GM23338 (cell line): ENCODE measurements around the gene C5orf47. TPM values are rescaled to one million over a fixed set of nuclear protein-coding genes. Genes with fewer than 3 reads are reported as not detected.
A peak's percentile ranks its signal among the peaks of the same experiment; 100 is the strongest.

Experiments used
- ATAC-seq: fragments of 200-7000 bp; cut with Tn5 transposase; 3 replicates; pipeline ENCODE4 v1.9.1; 2020
- DNase-seq: peaks from one replicate; pipeline ENCODE4 v3.0.0-alpha.2; 2015; ENCODE audit warnings: low spot score
- H2AFZ ChIP-seq: fragments of 200-600 bp; sonication (generic); 2 replicates; pipeline ENCODE4 v1.8.0; 2016; ENCODE audit warnings: antibody characterized with exemption, mild to moderate bottlenecking, moderate library complexity
- H3F3A ChIP-seq: fragments of 200-600 bp; sonication (generic); replicated peaks from 2 replicates; pipeline ENCODE4 v1.8.0; 2017; ENCODE audit warnings: antibody characterized with exemption, mixed run types, low read depth
- H3K27ac ChIP-seq: fragments of 200-600 bp; sonication (generic); 2 replicates; pipeline ENCODE4 v1.6.1; 2016; ENCODE audit warnings: low read depth
- H3K27me3 ChIP-seq: fragments of 200-600 bp; sonication (generic); 2 replicates; pipeline ENCODE4 v1.8.0; 2016; ENCODE audit warnings: mild to moderate bottlenecking, mixed run types, moderate library complexity; ENCODE audit not compliant: insufficient read depth
- H3K36me3 ChIP-seq: fragments of 200-600 bp; sonication (generic); 2 replicates; pipeline ENCODE4 v1.8.0; 2016; ENCODE audit warnings: mild to moderate bottlenecking; ENCODE audit not compliant: insufficient read depth
- H3K4me1 ChIP-seq: fragments of 200-600 bp; sonication (generic); 2 replicates; pipeline ENCODE4 v1.8.0; 2016; ENCODE audit warnings: mild to moderate bottlenecking, moderate library complexity; ENCODE audit not compliant: insufficient read depth
- H3K4me2 ChIP-seq: fragments of 200-600 bp; sonication (generic); 2 replicates; pipeline ENCODE4 v1.7.1; 2017; ENCODE audit warnings: mixed run types
- H3K4me3 ChIP-seq: fragments of 200-600 bp; sonication (generic); 2 replicates; pipeline ENCODE4 v1.6.1; 2016; ENCODE audit warnings: mixed run types
- H3K79me2 ChIP-seq: fragments of 200-600 bp; sonication (generic); replicated peaks from 2 replicates; pipeline ENCODE4 v1.8.0; 2017; ENCODE audit warnings: mild to moderate bottlenecking; ENCODE audit not compliant: insufficient read depth
- H3K9me2 ChIP-seq: fragments of 200-600 bp; sonication (generic); 2 replicates; pipeline ENCODE4 v1.8.0; 2017; ENCODE audit not compliant: insufficient read depth
- H4K20me1 ChIP-seq: fragments of 200-600 bp; sonication (generic); replicated peaks from 2 replicates; pipeline ENCODE4 v1.8.0; 2017; ENCODE audit warnings: mild to moderate bottlenecking; ENCODE audit not compliant: insufficient read depth
- H3K27ac Mint-ChIP-seq: 2 replicates; pipeline ENCODE4 v1.8.0; 2020; ENCODE audit warnings: inconsistent platforms, mild to moderate bottlenecking, moderate library complexity, mixed read lengths
- H3K27me3 Mint-ChIP-seq: 3 replicates; pipeline ENCODE4 v1.8.0; 2022; ENCODE audit warnings: low read depth, mild to moderate bottlenecking, moderate library complexity, mixed read lengths, inconsistent platforms; ENCODE audit not compliant: insufficient read depth, poor library complexity
- H3K36me3 Mint-ChIP-seq: 3 replicates; pipeline ENCODE4 v1.8.0; 2021; ENCODE audit warnings: low read depth, mild to moderate bottlenecking, inconsistent platforms, moderate library complexity, mixed read lengths
- H3K4me1 Mint-ChIP-seq: 3 replicates; pipeline ENCODE4 v1.8.0; 2020; ENCODE audit warnings: mild to moderate bottlenecking, inconsistent platforms, mixed read lengths
- H3K4me3 Mint-ChIP-seq: 3 replicates; pipeline ENCODE4 v1.8.0; 2021; ENCODE audit warnings: moderate library complexity, mild to moderate bottlenecking, inconsistent platforms, mixed read lengths
- H3K9me3 Mint-ChIP-seq: 3 replicates; pipeline ENCODE4 v1.8.0; 2020; ENCODE audit warnings: moderate library complexity, mild to moderate bottlenecking, inconsistent platforms, mixed read lengths
- CREB1 ChIP-seq: fragments of 250-450 bp; sonication (Bioruptor Pico); IDR thresholded peaks from 2 replicates; pipeline ENCODE4 v1.5.0; 2020; ENCODE audit warnings: low read depth, mild to moderate bottlenecking, moderate library complexity
- EZH2 ChIP-seq: fragments of 200-600 bp; sonication (generic); IDR thresholded peaks from one replicate; pipeline ENCODE4 v1.8.0; 2017; ENCODE audit warnings: antibody characterized with exemption, mild to moderate bottlenecking, low read depth; ENCODE audit not compliant: unreplicated experiment
- EZH2phosphoT487 ChIP-seq: fragments of 200-600 bp; sonication (generic); IDR thresholded peaks from one replicate; pipeline ENCODE4 v1.8.1; 2018; ENCODE audit warnings: antibody characterized with exemption; ENCODE audit not compliant: unreplicated experiment
- JUNB ChIP-seq: IDR thresholded peaks from one replicate; pipeline ENCODE4 v1.6.1; 2016; ENCODE audit warnings: antibody characterized with exemption; ENCODE audit not compliant: unreplicated experiment
- NANOG ChIP-seq: IDR thresholded peaks from 2 replicates; pipeline ENCODE4 v1.6.1; 2016; ENCODE audit warnings: antibody characterized with exemption, borderline replicate concordance
- POLR2AphosphoS5 ChIP-seq: IDR thresholded peaks from 2 replicates; pipeline ENCODE4 v1.6.1; 2016; ENCODE audit warnings: antibody characterized with exemption, low read depth
- STAT1 ChIP-seq: IDR thresholded peaks from one replicate; pipeline ENCODE4 v1.6.1; 2016; ENCODE audit warnings: antibody characterized with exemption; ENCODE audit not compliant: unreplicated experiment
- ZNF114 ChIP-seq: fragments of 250-450 bp; sonication (Bioruptor Pico); IDR thresholded peaks from 2 replicates; pipeline ENCODE4 v1.5.0; 2020; ENCODE audit warnings: mild to moderate bottlenecking, moderate library complexity
- ZNF331 ChIP-seq: fragments of 250-450 bp; sonication (Bioruptor Pico); IDR thresholded peaks from 2 replicates; pipeline ENCODE4 v1.5.0; 2020; ENCODE audit warnings: low read depth, mild to moderate bottlenecking, moderate library complexity
- polyA plus RNA-seq: library from polyadenylated mRNA; unstranded; fragments of >200 nt; fragmentation: Nextera tagmentation; extraction: Ambion mirVana; gene quantifications from 2 replicates; pipeline ENCODE4 v1.2.1, GENCODE V29; 2016
- total RNA-seq: library from RNA; depleted of rRNA; stranded (reverse); fragments of >200 nt; shearing (Covaris generic); gene quantifications from 2 replicates; pipeline ENCODE4 v1.2.3, GENCODE V29; 2014
- TF ChIP-seq, protein P1 (sequence below), 2 experiments: fragments of 200-600 bp in 1 of 2; sonication (generic) in 1 of 2; conservative IDR thresholded peaks; 2 replicates each; pipeline versions ENCODE4 v1.5.1 to v1.6.1; 2016 to 2017; ENCODE audit warnings: antibody characterized with exemption in 2 of 2, low read depth in 2 of 2, mild to moderate bottlenecking in 2 of 2, moderate library complexity in 1 of 2
- TF ChIP-seq, protein P2 (sequence below): IDR thresholded peaks from one replicate; pipeline ENCODE4 v1.6.1; 2018; ENCODE audit warnings: antibody characterized with exemption; ENCODE audit not compliant: unreplicated experiment
- TF ChIP-seq, protein P3 (sequence below): IDR thresholded peaks from 2 replicates; pipeline ENCODE4 v1.6.1; 2016; ENCODE audit warnings: antibody characterized with exemption
- TF ChIP-seq, protein P4 (sequence below): fragments of 250-450 bp; sonication (Bioruptor Pico); IDR thresholded peaks from 2 replicates; pipeline ENCODE4 v1.5.0; 2020; ENCODE audit warnings: mild to moderate bottlenecking, moderate library complexity

C5orf47 gene
- total and polyA plus RNA-seq, 2 experiments from 2014 or later = 0.63 to 1.1 TPM

DNA sequence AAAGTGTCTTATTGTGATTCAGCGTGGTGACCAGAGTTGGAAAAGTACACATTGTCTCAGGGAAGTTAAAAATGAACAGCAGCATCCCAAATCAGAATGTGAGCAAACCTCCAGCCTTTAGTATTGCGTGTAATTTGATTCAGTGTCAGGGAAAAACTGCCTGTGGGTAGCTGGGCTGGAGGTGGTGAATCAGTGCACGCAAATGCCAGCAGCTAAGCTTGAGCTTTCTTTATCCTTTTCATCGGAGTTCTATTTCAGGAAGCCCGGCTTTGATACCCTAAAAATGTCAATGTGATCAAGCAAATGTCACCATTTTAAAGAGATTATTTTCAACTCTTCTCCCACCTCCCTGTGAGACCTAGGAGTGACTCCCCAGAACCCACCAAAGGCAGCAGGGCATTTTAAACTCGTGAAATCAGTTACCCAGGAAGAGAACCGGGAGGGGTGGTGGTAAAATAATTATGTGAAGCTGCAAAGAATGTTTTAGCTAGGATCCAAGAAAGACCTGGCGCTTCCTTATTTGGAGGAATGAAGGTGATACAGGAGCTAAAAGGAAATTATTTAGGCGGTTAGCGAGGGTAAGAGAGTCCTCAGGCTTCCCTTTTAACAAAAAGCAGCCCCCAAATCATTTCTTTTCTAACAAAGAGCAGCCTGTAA is 25.7 kb upstream of the C5orf47 start:
- Histone ChIP-seq H3K79me2 (no peaks in the 10 kb centered on the region), H3K4me3 (peak overlapping the region; percentile 32), H3K9me2 (no peaks in the 10 kb centered on the region), H3K4me1 (peaks cover 39% of the 10 kb centered on the region), H3F3A (0 out of 2 replicates have a peak, but pooled peaks cover 2% of the 10 kb centered on the region), H3K36me3 (no peaks in the 10 kb centered on the region), H4K20me1 (no peaks in the 10 kb centered on the region), H3K4me2 (peak overlapping the region; percentile 65), H3K27me3 (no peaks in the 10 kb centered on the region), H3K27ac (peak overlapping the region; percentile 98), H2AFZ (no peak overlapping the region)
- peaks cover 46% of the 10 kb centered on the region for H3K4me1 Mint-ChIP-seq
- peak; percentile 44 for ATAC-seq
- DNase-seq = no peak
- peaks cover 7% of the 10 kb centered on the region; the same call in 1 of the 3 replicates for H3K9me3 Mint-ChIP-seq
- peak overlapping the region; percentile 35; the same call in 1 of the 3 replicates for H3K4me3 Mint-ChIP-seq
- H3K27ac Mint-ChIP-seq = peak overlapping the region; percentile 98
- H3K36me3 Mint-ChIP-seq = peaks cover 7% of the 10 kb centered on the region
- H3K27me3 Mint-ChIP-seq = peaks cover 5% of the 10 kb centered on the region
- no peak for TF ChIP-seq EZH2
- TF ChIP-seq STAT1 = no peak
- no peak for TF ChIP-seq ZNF331
- TF ChIP-seq CREB1 (CRISPR knock-in tag) = no peak
- no peak for TF ChIP-seq EZH2phosphoT487
- TF ChIP-seq, protein P1, sequence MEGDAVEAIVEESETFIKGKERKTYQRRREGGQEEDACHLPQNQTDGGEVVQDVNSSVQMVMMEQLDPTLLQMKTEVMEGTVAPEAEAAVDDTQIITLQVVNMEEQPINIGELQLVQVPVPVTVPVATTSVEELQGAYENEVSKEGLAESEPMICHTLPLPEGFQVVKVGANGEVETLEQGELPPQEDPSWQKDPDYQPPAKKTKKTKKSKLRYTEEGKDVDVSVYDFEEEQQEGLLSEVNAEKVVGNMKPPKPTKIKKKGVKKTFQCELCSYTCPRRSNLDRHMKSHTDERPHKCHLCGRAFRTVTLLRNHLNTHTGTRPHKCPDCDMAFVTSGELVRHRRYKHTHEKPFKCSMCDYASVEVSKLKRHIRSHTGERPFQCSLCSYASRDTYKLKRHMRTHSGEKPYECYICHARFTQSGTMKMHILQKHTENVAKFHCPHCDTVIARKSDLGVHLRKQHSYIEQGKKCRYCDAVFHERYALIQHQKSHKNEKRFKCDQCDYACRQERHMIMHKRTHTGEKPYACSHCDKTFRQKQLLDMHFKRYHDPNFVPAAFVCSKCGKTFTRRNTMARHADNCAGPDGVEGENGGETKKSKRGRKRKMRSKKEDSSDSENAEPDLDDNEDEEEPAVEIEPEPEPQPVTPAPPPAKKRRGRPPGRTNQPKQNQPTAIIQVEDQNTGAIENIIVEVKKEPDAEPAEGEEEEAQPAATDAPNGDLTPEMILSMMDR (conservative IDR thresholded peaks at IDR 0.05; ENCODE audit: low read depth in 2 of 2) = no peak
- no peak for TF ChIP-seq NANOG
- TF ChIP-seq POLR2AphosphoS5 = no peak
- TF ChIP-seq ZNF114 (CRISPR knock-in tag) = no peak
- TF ChIP-seq, protein P2, sequence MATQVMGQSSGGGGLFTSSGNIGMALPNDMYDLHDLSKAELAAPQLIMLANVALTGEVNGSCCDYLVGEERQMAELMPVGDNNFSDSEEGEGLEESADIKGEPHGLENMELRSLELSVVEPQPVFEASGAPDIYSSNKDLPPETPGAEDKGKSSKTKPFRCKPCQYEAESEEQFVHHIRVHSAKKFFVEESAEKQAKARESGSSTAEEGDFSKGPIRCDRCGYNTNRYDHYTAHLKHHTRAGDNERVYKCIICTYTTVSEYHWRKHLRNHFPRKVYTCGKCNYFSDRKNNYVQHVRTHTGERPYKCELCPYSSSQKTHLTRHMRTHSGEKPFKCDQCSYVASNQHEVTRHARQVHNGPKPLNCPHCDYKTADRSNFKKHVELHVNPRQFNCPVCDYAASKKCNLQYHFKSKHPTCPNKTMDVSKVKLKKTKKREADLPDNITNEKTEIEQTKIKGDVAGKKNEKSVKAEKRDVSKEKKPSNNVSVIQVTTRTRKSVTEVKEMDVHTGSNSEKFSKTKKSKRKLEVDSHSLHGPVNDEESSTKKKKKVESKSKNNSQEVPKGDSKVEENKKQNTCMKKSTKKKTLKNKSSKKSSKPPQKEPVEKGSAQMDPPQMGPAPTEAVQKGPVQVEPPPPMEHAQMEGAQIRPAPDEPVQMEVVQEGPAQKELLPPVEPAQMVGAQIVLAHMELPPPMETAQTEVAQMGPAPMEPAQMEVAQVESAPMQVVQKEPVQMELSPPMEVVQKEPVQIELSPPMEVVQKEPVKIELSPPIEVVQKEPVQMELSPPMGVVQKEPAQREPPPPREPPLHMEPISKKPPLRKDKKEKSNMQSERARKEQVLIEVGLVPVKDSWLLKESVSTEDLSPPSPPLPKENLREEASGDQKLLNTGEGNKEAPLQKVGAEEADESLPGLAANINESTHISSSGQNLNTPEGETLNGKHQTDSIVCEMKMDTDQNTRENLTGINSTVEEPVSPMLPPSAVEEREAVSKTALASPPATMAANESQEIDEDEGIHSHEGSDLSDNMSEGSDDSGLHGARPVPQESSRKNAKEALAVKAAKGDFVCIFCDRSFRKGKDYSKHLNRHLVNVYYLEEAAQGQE = no peak
- TF ChIP-seq, protein P3, sequence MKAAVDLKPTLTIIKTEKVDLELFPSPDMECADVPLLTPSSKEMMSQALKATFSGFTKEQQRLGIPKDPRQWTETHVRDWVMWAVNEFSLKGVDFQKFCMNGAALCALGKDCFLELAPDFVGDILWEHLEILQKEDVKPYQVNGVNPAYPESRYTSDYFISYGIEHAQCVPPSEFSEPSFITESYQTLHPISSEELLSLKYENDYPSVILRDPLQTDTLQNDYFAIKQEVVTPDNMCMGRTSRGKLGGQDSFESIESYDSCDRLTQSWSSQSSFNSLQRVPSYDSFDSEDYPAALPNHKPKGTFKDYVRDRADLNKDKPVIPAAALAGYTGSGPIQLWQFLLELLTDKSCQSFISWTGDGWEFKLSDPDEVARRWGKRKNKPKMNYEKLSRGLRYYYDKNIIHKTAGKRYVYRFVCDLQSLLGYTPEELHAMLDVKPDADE = no peak
- TF ChIP-seq JUNB = no peak
- TF ChIP-seq, protein P4, sequence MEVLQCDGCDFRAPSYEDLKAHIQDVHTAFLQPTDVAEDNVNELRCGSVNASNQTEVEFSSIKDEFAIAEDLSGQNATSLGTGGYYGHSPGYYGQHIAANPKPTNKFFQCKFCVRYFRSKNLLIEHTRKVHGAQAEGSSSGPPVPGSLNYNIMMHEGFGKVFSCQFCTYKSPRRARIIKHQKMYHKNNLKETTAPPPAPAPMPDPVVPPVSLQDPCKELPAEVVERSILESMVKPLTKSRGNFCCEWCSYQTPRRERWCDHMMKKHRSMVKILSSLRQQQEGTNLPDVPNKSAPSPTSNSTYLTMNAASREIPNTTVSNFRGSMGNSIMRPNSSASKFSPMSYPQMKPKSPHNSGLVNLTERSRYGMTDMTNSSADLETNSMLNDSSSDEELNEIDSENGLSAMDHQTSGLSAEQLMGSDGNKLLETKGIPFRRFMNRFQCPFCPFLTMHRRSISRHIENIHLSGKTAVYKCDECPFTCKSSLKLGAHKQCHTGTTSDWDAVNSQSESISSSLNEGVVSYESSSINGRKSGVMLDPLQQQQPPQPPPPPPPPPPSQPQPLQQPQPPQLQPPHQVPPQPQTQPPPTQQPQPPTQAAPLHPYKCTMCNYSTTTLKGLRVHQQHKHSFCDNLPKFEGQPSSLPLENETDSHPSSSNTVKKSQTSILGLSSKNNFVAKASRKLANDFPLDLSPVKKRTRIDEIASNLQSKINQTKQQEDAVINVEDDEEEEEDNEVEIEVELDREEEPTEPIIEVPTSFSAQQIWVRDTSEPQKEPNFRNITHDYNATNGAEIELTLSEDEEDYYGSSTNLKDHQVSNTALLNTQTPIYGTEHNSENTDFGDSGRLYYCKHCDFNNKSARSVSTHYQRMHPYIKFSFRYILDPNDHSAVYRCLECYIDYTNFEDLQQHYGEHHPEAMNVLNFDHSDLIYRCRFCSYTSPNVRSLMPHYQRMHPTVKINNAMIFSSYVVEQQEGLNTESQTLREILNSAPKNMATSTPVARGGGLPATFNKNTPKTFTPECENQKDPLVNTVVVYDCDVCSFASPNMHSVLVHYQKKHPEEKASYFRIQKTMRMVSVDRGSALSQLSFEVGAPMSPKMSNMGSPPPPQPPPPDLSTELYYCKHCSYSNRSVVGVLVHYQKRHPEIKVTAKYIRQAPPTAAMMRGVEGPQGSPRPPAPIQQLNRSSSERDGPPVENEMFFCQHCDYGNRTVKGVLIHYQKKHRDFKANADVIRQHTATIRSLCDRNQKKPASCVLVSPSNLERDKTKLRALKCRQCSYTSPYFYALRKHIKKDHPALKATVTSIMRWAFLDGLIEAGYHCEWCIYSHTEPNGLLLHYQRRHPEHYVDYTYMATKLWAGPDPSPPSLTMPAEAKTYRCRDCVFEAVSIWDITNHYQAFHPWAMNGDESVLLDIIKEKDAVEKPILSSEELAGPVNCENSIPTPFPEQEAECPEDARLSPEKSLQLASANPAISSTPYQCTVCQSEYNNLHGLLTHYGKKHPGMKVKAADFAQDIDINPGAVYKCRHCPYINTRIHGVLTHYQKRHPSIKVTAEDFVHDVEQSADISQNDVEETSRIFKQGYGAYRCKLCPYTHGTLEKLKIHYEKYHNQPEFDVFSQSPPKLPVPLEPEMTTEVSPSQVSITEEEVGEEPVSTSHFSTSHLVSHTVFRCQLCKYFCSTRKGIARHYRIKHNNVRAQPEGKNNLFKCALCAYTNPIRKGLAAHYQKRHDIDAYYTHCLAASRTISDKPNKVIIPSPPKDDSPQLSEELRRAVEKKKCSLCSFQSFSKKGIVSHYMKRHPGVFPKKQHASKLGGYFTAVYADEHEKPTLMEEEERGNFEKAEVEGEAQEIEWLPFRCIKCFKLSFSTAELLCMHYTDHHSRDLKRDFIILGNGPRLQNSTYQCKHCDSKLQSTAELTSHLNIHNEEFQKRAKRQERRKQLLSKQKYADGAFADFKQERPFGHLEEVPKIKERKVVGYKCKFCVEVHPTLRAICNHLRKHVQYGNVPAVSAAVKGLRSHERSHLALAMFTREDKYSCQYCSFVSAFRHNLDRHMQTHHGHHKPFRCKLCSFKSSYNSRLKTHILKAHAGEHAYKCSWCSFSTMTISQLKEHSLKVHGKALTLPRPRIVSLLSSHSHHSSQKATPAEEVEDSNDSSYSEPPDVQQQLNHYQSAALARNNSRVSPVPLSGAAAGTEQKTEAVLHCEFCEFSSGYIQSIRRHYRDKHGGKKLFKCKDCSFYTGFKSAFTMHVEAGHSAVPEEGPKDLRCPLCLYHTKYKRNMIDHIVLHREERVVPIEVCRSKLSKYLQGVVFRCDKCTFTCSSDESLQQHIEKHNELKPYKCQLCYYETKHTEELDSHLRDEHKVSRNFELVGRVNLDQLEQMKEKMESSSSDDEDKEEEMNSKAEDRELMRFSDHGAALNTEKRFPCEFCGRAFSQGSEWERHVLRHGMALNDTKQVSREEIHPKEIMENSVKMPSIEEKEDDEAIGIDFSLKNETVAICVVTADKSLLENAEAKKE = no peak
